Fibroblast of upper back skin (primary cell): ENCODE data around the gene KCNIP3.

Experiments
- DNase-seq: peaks from one replicate; pipeline ENCODE4 v3.0.0-alpha.2; 2013

Gene KCNIP3

DNA sequence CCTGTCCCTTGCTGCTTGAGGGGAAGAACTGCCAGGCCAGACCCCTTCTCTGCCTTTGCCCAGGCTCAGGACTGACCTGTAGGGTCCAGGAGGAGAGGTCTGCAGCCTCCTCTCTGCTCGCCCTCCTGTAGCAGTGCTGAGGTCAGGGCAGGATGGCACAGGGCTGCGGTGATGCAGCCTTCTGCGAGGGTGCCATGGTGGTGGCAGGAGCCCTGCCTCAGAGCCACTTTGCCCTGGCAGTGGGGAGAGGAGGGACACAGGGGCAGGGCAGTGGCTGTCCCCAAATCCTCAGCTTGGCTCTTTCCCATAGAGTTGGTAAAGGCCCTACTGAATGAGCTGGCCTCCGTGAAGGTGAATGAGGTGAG lies 22.0 kb upstream of the KCNIP3 start:
- DNase-seq = no peak

GRCh38 chr2:95275601-95276243 lies 21.4 kb upstream of the KCNIP3 start:
- DNase-seq = no peak

- DNase-seq = no peak
Observed at GRCh38 chr2:95276244-95276887, 20.8 kb upstream of the KCNIP3 start.

- DNase-seq = no peak
Observed at GRCh38 chr2:95276888-95277245, 20.3 kb upstream of the KCNIP3 start.

- no peak for DNase-seq
Observed at GRCh38 chr2:95277246-95277906, 19.8 kb upstream of the KCNIP3 start.

DNA sequence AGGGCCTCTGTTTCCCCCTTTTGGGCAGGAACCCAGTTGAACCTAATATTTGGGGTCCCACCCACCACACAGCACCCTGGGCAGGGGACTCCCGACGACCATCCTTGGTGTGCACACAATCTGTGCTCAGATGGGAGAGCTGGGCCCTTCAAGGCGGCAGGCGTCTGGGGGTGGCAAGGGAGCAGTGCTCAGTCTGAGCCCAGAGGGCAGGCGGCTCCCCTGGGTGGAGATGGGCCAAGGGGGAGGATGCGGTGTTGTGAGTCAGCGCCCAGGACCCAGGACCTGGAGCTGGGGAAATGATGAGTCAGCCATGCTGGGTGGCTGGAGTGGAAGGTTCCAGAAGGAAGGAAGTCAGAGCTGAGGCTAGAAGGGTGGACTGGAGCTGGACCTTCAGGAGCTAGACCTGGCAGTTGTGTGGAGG lies 19.1 kb upstream of the KCNIP3 start:
- peak; percentile 29 for DNase-seq

GRCh38 chr2:95278637-95279225 lies 18.4 kb upstream of the KCNIP3 start:
- no peak for DNase-seq

- no peak for DNase-seq
Observed at GRCh38 chr2:95279435-95280035, 17.6 kb upstream of the KCNIP3 start.

DNA sequence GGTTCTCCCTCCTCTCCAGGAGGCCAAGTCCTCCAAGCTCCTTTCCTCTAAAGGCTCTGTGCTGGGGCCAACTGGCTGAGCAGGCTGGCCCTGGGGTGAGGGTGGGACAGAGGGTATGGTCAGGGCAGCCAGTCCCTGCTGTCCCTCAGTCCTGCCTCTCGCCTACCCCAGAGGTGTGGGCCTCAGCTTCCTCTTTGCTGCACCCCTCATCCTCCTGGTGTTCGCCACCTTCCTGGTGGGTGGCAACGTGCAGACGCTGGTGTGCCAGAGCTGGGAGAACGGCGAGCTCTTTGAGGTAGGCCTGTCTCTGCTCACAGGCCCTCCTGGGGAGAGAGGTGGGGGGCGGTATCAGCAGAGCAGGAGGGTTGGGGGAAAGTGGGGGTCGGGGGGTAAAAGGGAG lies 16.1 kb upstream of the KCNIP3 start:
- no peak for DNase-seq

DNA sequence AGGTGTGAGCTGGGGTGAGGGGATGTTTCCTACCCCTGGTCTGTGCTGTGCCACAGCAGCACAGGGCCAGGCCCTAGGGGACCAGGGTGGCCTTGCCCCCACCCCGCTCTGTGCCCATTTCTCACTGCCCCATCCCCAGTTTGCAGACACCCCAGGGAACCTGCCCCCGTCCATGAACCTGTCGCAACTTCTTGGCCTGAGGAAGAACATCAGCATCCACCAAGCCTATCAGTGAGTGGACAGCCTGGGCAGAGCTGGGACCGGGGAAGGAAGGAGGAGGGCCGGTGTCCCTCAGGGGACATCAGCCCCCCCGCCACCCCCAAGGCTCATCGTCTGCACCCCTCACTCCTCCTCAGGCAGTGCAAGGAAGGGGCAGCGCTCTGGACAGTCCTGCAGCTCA lies 15.4 kb upstream of the KCNIP3 start:
- no peak for DNase-seq

DNA sequence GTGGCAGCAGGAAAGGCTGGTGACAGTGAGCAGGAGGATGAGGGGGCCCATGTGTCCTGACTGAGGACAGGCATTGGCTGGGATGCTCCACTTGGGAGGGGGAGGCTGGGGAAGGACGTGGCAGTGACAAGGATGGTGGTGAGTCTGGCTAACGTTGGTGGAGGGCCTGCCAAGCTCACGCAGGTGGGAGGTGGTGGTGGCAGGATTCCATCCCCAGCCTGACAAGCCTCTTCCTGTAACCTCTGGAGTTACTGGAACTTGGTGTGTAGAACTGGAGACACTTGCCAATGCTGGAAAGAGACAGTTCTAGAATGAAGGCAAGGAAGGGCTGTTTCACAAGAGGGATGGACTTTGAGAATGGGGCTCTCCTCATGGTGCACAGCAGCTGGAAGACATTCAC lies 14.7 kb upstream of the KCNIP3 start:
- no peak for DNase-seq

- no peak for DNase-seq
Observed at GRCh38 chr2:95283562-95283961, 13.6 kb upstream of the KCNIP3 start.

- DNase-seq = no peak
Observed at GRCh38 chr2:95284886-95285541, 12.1 kb upstream of the KCNIP3 start.

DNA sequence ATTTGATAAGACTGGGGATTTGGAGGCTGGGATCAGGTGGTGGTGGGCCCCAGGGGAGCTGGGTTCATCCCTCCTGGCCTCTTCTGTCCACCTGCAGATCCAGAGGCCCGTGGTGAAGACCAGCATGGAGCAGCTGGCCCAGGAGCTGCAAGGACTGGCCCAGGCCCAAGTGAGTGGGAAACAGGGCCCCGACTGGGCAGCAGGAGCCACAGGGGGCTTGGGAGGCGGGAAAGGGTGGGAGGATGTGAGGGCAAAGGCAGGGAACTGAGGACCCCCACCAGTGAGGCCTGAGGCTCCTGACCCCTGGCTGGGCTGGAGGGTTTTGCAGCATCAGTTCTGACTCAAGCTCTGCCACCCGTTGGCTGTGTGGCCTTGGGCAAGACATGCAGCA lies 11.6 kb upstream of the KCNIP3 start:
- no peak for DNase-seq

DNA sequence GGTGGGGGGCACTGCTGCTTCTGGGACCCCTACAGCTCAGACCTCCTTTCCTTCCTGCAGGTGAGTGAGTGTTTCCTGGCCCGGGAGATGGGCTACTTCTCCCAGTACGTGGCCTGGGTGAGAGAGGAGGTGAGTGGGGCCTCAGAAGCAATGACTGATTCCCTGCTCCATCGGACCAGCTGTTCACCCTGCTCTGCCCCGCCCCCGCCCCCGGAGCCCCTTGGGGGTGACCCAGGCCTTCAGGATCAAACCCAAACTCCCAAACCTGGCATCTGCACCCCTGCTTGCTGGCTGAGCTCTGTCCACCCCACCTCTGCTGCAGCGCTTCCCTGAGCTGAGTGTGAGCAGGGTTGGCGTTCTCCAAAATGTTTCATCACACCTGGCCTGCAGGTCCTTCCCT lies 9.8 kb upstream of the KCNIP3 start:
- DNase-seq = no peak

DNA sequence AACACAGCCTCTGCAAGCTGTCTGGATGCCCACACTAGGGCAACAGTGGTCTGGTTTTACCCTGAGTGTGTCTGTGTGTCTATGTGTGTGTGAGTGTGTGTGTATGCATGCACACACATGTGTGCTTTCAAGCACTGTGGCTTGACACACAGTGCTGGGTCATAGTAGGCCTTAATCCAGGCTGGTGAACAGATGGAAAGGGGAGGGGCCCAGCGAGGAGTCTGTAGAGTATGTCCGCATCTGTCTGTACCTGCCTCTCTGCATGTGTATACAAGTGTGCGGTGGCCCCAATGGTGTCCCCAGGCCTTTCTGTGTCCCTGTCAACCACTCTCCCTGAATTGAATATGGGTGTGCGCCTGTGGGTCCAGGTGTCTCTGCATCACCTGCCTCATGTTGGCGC lies 9.3 kb upstream of the KCNIP3 start:
- DNase-seq = no peak

DNA sequence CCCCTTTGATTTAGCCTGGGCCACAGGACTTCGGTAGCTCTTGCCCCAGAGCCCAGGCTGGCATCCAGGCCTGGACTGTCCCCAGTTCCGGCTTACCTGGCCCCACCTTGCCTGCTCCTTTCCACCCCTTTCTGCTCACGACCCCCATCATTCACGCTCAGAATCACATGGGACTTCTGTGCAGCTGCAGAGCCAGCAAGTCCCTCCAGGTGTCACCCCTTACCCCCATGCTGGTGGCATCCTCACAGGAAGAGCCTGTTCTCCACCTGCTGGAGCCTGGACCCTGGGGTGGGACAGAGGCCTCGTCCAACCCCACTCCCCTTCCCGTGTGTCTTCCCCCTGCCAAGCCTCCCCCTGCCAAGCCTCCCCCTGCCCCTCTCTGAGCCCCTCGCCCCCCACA lies 7.9 kb upstream of the KCNIP3 start:
- DNase-seq = no peak

GRCh38 chr2:95291222-95291621 lies 5.9 kb upstream of the KCNIP3 start:
- no peak for DNase-seq

- DNase-seq = no peak
Observed at GRCh38 chr2:95292623-95293260, 4.4 kb upstream of the KCNIP3 start.

DNA sequence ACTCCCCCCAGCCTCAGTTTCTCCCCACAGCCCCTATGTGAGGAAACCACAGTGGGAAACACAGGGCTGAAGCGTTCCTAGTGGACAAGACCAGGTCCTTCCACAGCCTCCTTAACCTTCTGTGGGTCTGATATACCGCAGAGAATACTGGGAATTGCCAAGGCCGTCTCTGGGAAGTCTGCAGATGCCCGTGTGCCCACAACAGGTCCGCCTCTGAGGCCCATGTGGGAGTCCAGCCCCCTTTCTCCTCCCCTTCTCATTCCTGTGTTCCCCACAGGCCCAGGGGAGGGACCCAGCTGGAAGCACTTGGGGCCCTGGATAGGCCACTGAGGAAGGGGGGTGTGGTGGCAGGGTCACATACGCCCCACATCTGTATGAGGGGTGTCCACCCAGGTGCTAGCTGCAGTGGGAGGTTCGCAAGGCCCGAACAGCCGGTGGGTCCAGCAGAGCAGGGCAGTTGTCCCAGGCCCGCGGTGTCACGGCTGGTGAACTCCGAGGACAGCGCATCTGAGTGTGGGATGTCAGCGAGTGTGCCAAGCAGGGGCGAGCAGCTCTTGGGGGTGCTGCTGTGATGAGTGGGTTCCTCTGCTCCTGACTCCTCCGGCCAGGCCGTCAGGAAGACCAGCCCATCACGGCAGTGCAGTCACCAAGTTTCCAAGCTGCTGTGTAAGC lies 2.4 kb upstream of the KCNIP3 start:
- no peak for DNase-seq

GRCh38 chr2:95295376-95295775 lies 1.8 kb upstream of the KCNIP3 start:
- no peak for DNase-seq

- DNase-seq = no peak
Observed at GRCh38 chr2:95296011-95296410, 1.1 kb upstream of the KCNIP3 start.
